Measurements from ENCODE around the gene GMDS.

DNA sequence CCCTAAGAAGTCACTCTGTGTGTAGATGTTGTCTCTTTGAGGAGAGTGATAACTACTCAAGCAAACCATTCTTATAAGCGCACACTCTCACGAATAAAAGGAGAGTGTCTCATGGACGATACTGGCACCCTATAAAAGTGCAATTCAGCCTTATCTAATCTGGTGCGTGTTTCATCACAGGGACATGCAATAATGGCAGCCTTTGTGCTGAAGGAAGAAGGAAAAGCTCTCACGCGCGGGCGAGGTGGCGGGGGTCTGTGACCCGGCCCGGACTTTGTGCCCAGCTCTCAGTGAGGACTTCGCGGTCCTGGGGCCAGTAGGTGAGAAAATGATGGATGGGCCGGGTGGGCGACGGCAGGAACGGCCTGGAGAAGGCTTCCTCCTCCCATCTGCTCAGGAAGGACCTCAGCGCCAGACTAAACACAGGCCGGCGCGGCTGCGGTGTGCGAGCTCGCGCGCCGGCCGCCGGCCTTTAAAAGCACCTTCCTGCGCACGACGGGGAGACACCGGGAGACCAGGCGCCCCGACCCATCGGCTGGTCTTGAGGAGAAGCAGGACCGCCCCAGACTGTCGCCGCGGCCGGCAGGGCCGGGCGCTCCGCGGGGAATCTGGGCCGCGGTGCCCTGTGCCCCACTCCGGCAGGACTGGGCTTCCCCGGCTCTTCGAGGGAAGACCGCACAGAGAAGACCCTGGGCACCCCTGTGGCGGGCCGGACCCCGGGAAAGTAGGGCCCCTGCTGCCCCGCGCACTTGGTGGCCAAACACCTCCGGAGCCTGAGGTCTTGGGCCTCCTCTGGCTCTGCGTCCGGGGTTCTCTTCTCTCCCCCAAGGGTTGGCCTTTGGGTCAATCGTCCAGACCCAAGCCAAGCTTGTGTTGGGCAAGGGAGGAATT lies 644.0 kb downstream of the GMDS start:
- TF ChIP-seq ZNF219 (CRISPR knock-in tag; IDR thresholded peaks at IDR 0.05; ENCODE audit: borderline replicate concordance) (no peak), CTCF (IDR thresholded peaks at IDR 0.05) (no peak), ZBTB21 (CRISPR knock-in tag; IDR thresholded peaks at IDR 0.05; ENCODE audit: borderline replicate concordance) (no peak), ZNF121 (CRISPR knock-in tag; IDR thresholded peaks at IDR 0.05) (no peak)

Measured in WTC11 (cell line).